IMR-90 (cell line): ENCODE measurements around the gene ALG8. TPM values are rescaled to one million over a fixed set of nuclear protein-coding genes. Genes with fewer than 3 reads are reported as not detected.
A peak's percentile ranks its signal among the peaks of the same experiment; 100 is the strongest.

Experiments used
- ATAC-seq: fragments of 200-7000 bp; cut with Tn5 transposase; 2 replicates; pipeline ENCODE4 v1.9.1; 2020; ENCODE audit warnings: low read depth, mild to moderate bottlenecking, moderate library complexity
- BruUV-seq: library from RNA; stranded (reverse); fragments of 400-500 nt; replicated peaks from 2 replicates; lab custom pipeline; 2021; lab: Mats Ljungman, UMichigan
- CTCF ChIA-PET: fragments of 300-600 bp; formaldehyde crosslinking; extraction: SDS; loops from one replicate; lab custom pipeline; 2021; ENCODE audit warnings: antibody characterized with exemption; lab: Yijun Ruan, JAX
- POLR2A ChIA-PET: fragments of 300-600 bp; sonication (Branson Sonifier 250); formaldehyde crosslinking; loops from one replicate; lab custom pipeline; 2022; ENCODE audit warnings: antibody characterized with exemption; ENCODE audit not compliant: unreplicated experiment; lab: Charles Lee
- DNase-seq: peaks from one replicate; pipeline ENCODE4 v3.0.0; 2013
- H2AFZ ChIP-seq: replicated peaks from 2 replicates; pipeline ENCODE3; 2013; ENCODE audit warnings: low read length, mild to moderate bottlenecking; ENCODE audit not compliant: poor library complexity
- H2AK5ac ChIP-seq: 2 replicates; pipeline ENCODE4 v1.6.1; 2013; ENCODE audit warnings: low read depth, low read length, inconsistent platforms
- H2AK9ac ChIP-seq: replicated peaks from 2 replicates; pipeline ENCODE3; 2013; ENCODE audit warnings: mild to moderate bottlenecking, low read depth, low read length, moderate library complexity; ENCODE audit not compliant: poor library complexity
- H2BK120ac ChIP-seq: 2 replicates; pipeline ENCODE4 v1.6.1; 2013; ENCODE audit warnings: low read depth, low read length, inconsistent platforms
- H2BK15ac ChIP-seq: 3 replicates; pipeline ENCODE4 v1.6.1; 2013; ENCODE audit warnings: low read depth, low read length, inconsistent platforms
- H2BK20ac ChIP-seq: 2 replicates; pipeline ENCODE4 v1.6.1; 2013; ENCODE audit warnings: low read depth, mild to moderate bottlenecking, inconsistent platforms, low read length, moderate library complexity
- H2BK5ac ChIP-seq: 2 replicates; pipeline ENCODE4 v1.6.1; 2013; ENCODE audit warnings: mild to moderate bottlenecking, low read depth, low read length, inconsistent platforms; ENCODE audit not compliant: poor library complexity, severe bottlenecking
- H3K14ac ChIP-seq: replicated peaks from 2 replicates; pipeline ENCODE4 v1.6.1; 2013; ENCODE audit warnings: low read depth, low read length, inconsistent platforms
- H3K18ac ChIP-seq: 2 replicates; pipeline ENCODE4 v1.6.1; 2013; ENCODE audit warnings: low read depth, low read length, control low read depth
- H3K23ac ChIP-seq: 2 replicates; pipeline ENCODE4 v1.6.1; 2013; ENCODE audit warnings: low read depth, low read length, inconsistent platforms
- H3K27ac ChIP-seq: 2 replicates; pipeline ENCODE4 v1.5.1; 2013; ENCODE audit warnings: mild to moderate bottlenecking, control low read depth, low read length; ENCODE audit not compliant: insufficient read depth
- H3K27me3 ChIP-seq: 2 replicates; pipeline ENCODE4 v1.6.1; 2013; ENCODE audit warnings: low read length; ENCODE audit not compliant: control insufficient read depth, insufficient read depth
- H3K36me3 ChIP-seq: 2 replicates; pipeline ENCODE4 v1.6.1; 2013; ENCODE audit warnings: low read length, mixed read lengths; ENCODE audit not compliant: control insufficient read depth, insufficient read depth
- H3K4ac ChIP-seq: 2 replicates; pipeline ENCODE4 v1.6.1; 2013; ENCODE audit warnings: low read depth, low read length, inconsistent platforms
- H3K4me1 ChIP-seq: 2 replicates; pipeline ENCODE4 v1.6.1; 2013; ENCODE audit warnings: low read length, mixed read lengths; ENCODE audit not compliant: control insufficient read depth, insufficient read depth
- H3K4me2 ChIP-seq: 2 replicates; pipeline ENCODE4 v1.6.1; 2013; ENCODE audit warnings: low read depth, mild to moderate bottlenecking, control low read depth, low read length, moderate library complexity
- H3K4me3 ChIP-seq: 2 replicates; pipeline ENCODE4 v1.5.1; 2013; ENCODE audit warnings: low read depth, mild to moderate bottlenecking, control low read depth, low read length, moderate library complexity; ENCODE audit not compliant: insufficient read depth
- H3K56ac ChIP-seq: 2 replicates; pipeline ENCODE4 v1.6.1; 2013; ENCODE audit warnings: low read length, inconsistent platforms; ENCODE audit not compliant: insufficient read depth; ENCODE audit errors: extremely low read depth
- H3K79me1 ChIP-seq, 2 experiments: 2 replicates each; pipeline ENCODE4 v1.6.1; 2013; ENCODE audit warnings: low read length in 2 of 2, inconsistent platforms in 1 of 2, low read depth in 1 of 2
- H3K9ac ChIP-seq: 2 replicates; pipeline ENCODE4 v1.6.1; 2013; ENCODE audit warnings: low read depth, low read length, control low read depth
- H3K9me1 ChIP-seq: 2 replicates; pipeline ENCODE4 v1.6.1; 2013; ENCODE audit warnings: low read length, inconsistent platforms; ENCODE audit not compliant: insufficient read depth
- H3K9me3 ChIP-seq: 2 replicates; pipeline ENCODE4 v1.6.1; 2013; ENCODE audit warnings: low read length; ENCODE audit not compliant: control insufficient read depth, insufficient read depth
- H4K20me1 ChIP-seq: 2 replicates; pipeline ENCODE4 v1.6.1; 2013; ENCODE audit warnings: low read length, inconsistent platforms; ENCODE audit not compliant: insufficient read depth
- H4K5ac ChIP-seq: 2 replicates; pipeline ENCODE4 v1.6.1; 2013; ENCODE audit warnings: mild to moderate bottlenecking, low read depth, low read length, control low read depth
- H4K8ac ChIP-seq, 2 experiments: 2 replicates each; pipeline ENCODE4 v1.6.1; 2013; ENCODE audit warnings: low read depth in 2 of 2, low read length in 2 of 2, control low read depth in 1 of 2, inconsistent platforms in 1 of 2
- H4K91ac ChIP-seq: 2 replicates; pipeline ENCODE4 v1.6.1; 2013; ENCODE audit warnings: low read depth, low read length, inconsistent platforms; ENCODE audit not compliant: insufficient read depth
- CEBPB ChIP-seq: IDR thresholded peaks from 2 replicates; pipeline ENCODE4 v1.6.1; 2012; ENCODE audit warnings: low read depth, low read length, improper control_type of control experiment
- FOS ChIP-seq: fragments of 150-350 bp; IDR thresholded peaks from 2 replicates; pipeline ENCODE4 v1.6.1; 2016; ENCODE audit warnings: low read depth, low read length
- MXI1 ChIP-seq: IDR thresholded peaks from 2 replicates; pipeline ENCODE4 v1.6.1; 2012; ENCODE audit warnings: low read depth, mild to moderate bottlenecking, low read length, moderate library complexity, borderline replicate concordance
- NFE2L2 ChIP-seq: fragments of 150-350 bp; IDR thresholded peaks from 2 replicates; pipeline ENCODE4 v1.6.1; 2016; ENCODE audit warnings: low read depth, mild to moderate bottlenecking, low read length
- POLR2A ChIP-seq: IDR thresholded peaks from 2 replicates; pipeline ENCODE4 v1.6.1; 2012; ENCODE audit warnings: mild to moderate bottlenecking, low read depth, low read length
- RCOR1 ChIP-seq: IDR thresholded peaks from 2 replicates; pipeline ENCODE4 v1.6.1; 2012; ENCODE audit warnings: mild to moderate bottlenecking, low read length, improper control_type of control experiment; ENCODE audit not compliant: insufficient replicate concordance
- SMC3 ChIP-seq: fragments of 150-350 bp; IDR thresholded peaks from 2 replicates; pipeline ENCODE4 v1.6.1; 2016; ENCODE audit warnings: low read depth, mild to moderate bottlenecking, antibody characterized with exemption, low read length, moderate library complexity
- WGBS, 2 experiments: methylation state at CpG; one replicate each; pipeline versions ENCODE4 v1.1.5 to v1.1.7; 2013; ENCODE audit warnings: missing lambda C conversion rate in 2 of 2; ENCODE audit not compliant: insufficient read length in 1 of 2; ENCODE audit errors: extremely low coverage in 2 of 2; 5-methylcytosine and 5-hydroxymethylcytosine counted together
- dilution Hi-C: fragments of 300-500 bp; cut with HindIII; formaldehyde crosslinking; loops from one replicate; pipeline ENCODE4 v1.14.3; 2018; ENCODE audit warnings: low sequenced_read_pairs; ENCODE audit not compliant: unreplicated experiment
- in situ Hi-C: fragments of 300-500 bp; cut with MboI; formaldehyde crosslinking; loops from 3 replicates; pipeline ENCODE4 v1.14.3; 2019; ENCODE audit warnings: low sequenced_read_pairs, inconsistent platforms, mixed read lengths
- intact Hi-C: fragments of 100-400 bp; cut with micrococcal nuclease; formaldehyde crosslinking; loops from 2 replicates; pipeline ENCODE4 v1.10.0; 2022
- polyA plus RNA-seq, 3 experiments: library from polyadenylated mRNA; depleted of rRNA; stranded (reverse); fragments of >200 nt; gene quantifications; 2 replicates each; pipeline ENCODE4 v1.2.3, GENCODE V29; 2012; ENCODE audit warnings: low replicate concordance in 1 of 3
- total RNA-seq: library from RNA; depleted of rRNA; stranded (reverse); fragments of >200 nt; gene quantifications from 2 replicates; pipeline ENCODE4 v1.2.3, GENCODE V29; 2012
- TF ChIP-seq, protein P1 (sequence below): fragments of 150-350 bp; IDR thresholded peaks from 2 replicates; pipeline ENCODE4 v1.6.1; 2017; ENCODE audit warnings: mild to moderate bottlenecking, antibody characterized with exemption, low read length, low read depth
- TF ChIP-seq, protein P2 (sequence below): conservative IDR thresholded peaks from 2 replicates; pipeline ENCODE4 v1.5.1; 2012; ENCODE audit warnings: mild to moderate bottlenecking, low read depth, low read length, improper control_type of control experiment

Gene ALG8
- total and polyA plus RNA-seq, 2 of the 4 experiments (the other 2 are of a cell fraction) = 27.8 to 31.8 TPM

DNA sequence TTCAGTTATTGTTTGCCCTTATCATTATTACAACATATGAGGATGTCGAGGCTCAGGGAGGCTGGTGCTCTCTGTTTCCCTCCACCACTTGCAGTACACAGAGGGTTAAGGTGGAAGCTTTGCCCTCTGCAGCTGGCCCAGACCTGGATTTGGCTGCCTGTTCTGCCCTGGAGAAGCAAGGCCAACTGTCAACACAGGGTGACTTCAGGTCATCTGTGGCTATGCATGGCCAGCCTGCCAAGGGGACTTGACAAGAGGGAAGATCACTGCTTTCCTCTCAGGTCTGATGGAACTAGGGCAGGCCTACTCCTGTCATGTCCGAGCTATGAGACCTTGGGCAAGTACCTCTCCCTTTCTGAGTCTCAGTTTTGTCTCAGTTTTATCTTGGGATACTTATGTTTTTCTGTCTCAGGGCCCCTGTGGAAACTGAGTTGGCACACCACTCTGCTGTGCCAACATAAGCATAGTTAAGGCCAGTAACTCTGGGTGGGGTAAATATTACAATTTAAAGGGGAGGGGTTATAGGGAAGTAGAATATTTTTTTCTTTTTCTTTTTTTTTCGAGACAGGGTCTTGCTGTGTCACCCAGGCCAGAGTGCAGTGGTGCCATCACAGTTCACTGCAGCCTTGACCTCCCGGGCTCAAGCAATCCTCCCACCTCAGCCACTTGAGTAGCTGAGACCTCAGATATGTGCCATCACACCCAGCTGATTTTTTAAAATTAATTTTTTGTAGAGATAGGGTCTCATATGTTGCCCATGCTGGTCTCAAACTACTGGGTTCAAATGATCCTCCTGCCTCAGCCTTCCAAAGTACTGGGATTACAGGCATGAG is 78.1 kb downstream of the ALG8 start:
- no peak overlapping the region for H2AK9ac ChIP-seq
- no peaks in the 10 kb centered on the region for H3K27me3 ChIP-seq
- H2BK15ac ChIP-seq = no peak overlapping the region
- no peak overlapping the region for H2AFZ ChIP-seq
- no peak overlapping the region for H3K4me2 ChIP-seq
- no peak overlapping the region for H3K4me3 ChIP-seq
- BruUV-seq = no TSS peak
- H4K20me1 ChIP-seq = no peaks in the 10 kb centered on the region
- H3K4ac ChIP-seq = no peak overlapping the region
- in situ Hi-C loops = no loop called here
- intact Hi-C loops = no loop called here
- no peaks in the 10 kb centered on the region for H3K9me3 ChIP-seq
- no peak overlapping the region for H4K8ac ChIP-seq
- peak overlapping the region; percentile 7; the same call in 1 of the 2 replicates for H2AK5ac ChIP-seq
- no peaks in the 10 kb centered on the region for H3K36me3 ChIP-seq
- no peak overlapping the region for H3K18ac ChIP-seq
- no peak overlapping the region for H3K56ac ChIP-seq
- H3K79me1 ChIP-seq = peaks cover 0 to 10% of the 10 kb centered on the region in 2 experiments; a peak in 2 of 4 replicates
- CTCF ChIA-PET = interaction anchor here (0.9 kb wide), 1 partner anchor 10 kb away, joined by 6 read pairs; no protein-coding TSS in a partner anchor
- POLR2A ChIA-PET = no interaction called here
- H4K91ac ChIP-seq = no peak overlapping the region
- ATAC-seq (peak; percentile 34), DNase-seq (no peak)
- H2BK120ac ChIP-seq = no peak overlapping the region
- H3K27ac ChIP-seq = no peak overlapping the region
- H3K4me1 ChIP-seq = no peaks in the 10 kb centered on the region; the same call in none of the 2 replicates
- dilution Hi-C loops = no loop called here
- H3K9me1 ChIP-seq = peaks cover 3% of the 10 kb centered on the region; the same call in 1 of the 2 replicates
- H3K23ac ChIP-seq = no peak overlapping the region
- no peak for TF ChIP-seq FOS
- TF ChIP-seq, protein P1, sequence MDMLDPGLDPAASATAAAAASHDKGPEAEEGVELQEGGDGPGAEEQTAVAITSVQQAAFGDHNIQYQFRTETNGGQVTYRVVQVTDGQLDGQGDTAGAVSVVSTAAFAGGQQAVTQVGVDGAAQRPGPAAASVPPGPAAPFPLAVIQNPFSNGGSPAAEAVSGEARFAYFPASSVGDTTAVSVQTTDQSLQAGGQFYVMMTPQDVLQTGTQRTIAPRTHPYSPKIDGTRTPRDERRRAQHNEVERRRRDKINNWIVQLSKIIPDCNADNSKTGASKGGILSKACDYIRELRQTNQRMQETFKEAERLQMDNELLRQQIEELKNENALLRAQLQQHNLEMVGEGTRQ = no peak
- no peak for TF ChIP-seq MXI1
- TF ChIP-seq RCOR1 = no peak
- TF ChIP-seq POLR2A = no peak
- no peak for TF ChIP-seq CEBPB
- TF ChIP-seq SMC3 = no peak
- TF ChIP-seq NFE2L2 = no peak
- TF ChIP-seq, protein P2, sequence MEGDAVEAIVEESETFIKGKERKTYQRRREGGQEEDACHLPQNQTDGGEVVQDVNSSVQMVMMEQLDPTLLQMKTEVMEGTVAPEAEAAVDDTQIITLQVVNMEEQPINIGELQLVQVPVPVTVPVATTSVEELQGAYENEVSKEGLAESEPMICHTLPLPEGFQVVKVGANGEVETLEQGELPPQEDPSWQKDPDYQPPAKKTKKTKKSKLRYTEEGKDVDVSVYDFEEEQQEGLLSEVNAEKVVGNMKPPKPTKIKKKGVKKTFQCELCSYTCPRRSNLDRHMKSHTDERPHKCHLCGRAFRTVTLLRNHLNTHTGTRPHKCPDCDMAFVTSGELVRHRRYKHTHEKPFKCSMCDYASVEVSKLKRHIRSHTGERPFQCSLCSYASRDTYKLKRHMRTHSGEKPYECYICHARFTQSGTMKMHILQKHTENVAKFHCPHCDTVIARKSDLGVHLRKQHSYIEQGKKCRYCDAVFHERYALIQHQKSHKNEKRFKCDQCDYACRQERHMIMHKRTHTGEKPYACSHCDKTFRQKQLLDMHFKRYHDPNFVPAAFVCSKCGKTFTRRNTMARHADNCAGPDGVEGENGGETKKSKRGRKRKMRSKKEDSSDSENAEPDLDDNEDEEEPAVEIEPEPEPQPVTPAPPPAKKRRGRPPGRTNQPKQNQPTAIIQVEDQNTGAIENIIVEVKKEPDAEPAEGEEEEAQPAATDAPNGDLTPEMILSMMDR = no peak
- no peak overlapping the region for H3K14ac ChIP-seq
- H2BK5ac ChIP-seq = no peak overlapping the region
- no peak overlapping the region for H2BK20ac ChIP-seq
- WGBS, 2 experiments = no CpG with 5 or more reads among the region's 4 CpGs
- no peak overlapping the region for H3K9ac ChIP-seq
- H4K5ac ChIP-seq = no peak overlapping the region
